ENCODE results near the gene AKR1C2.
"Not testable (repeated sequence)": the region's sequence is repeated elsewhere in the genome, so short reads cannot be mapped to it uniquely, and the experiment has no call there.

AKR1C2 gene

DNA sequence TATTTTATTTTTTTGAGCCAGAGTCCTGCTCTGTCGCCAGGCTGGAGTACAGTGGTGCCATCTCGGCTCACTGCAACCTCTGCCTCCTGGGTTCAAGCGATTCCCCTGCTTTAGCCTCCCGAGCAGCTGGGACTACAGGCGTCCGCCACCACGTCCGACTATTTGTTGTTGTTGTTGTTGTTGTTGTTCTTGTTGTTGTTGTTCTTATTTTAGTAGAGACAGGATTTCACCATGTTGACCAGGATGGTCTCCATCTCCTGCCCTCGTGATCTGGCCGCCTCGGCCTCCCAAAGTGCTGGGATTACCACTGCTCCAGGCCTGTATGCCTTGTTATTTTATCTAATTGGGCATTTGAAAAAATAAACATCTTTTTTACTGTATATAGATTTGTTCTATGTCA lies 42.1 kb downstream of the AKR1C2 start:
- in situ Hi-C loops (cut with MboI; ENCODE audit: low sequenced_read_pairs), result not testable (repeated sequence)

GRCh38 chr10:4956955-4957645 lies 46.6 kb downstream of the AKR1C2 start:
- in situ Hi-C loops (cut with MboI; ENCODE audit: low sequenced_read_pairs), result not testable (repeated sequence)

DNA sequence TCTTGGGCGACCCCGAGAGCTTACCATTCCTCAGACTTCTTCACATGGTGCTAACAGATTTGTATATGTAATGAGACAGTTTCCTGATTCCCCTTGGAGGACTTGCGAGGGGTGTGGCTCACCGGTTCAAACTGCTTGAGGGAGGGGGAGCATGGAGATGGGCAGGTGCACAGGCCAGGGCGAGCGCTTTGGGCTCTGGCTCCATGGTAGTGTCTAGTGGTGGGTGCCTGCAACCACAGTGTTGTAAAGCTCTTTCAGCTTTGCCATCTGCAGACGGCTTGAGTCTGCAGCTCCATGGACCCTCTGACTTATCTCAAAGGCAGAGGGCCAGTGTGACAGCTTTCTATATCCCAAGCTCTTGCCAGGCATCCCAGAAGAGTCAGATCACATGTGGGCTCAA lies 47.6 kb downstream of the AKR1C2 start:
- in situ Hi-C loops (cut with MboI; ENCODE audit: low sequenced_read_pairs), result not testable (repeated sequence)

GRCh38 chr10:4953405-4953804 lies 50.3 kb downstream of the AKR1C2 start:
- in situ Hi-C loops (cut with MboI; ENCODE audit: low sequenced_read_pairs), result no loop called here

DNA sequence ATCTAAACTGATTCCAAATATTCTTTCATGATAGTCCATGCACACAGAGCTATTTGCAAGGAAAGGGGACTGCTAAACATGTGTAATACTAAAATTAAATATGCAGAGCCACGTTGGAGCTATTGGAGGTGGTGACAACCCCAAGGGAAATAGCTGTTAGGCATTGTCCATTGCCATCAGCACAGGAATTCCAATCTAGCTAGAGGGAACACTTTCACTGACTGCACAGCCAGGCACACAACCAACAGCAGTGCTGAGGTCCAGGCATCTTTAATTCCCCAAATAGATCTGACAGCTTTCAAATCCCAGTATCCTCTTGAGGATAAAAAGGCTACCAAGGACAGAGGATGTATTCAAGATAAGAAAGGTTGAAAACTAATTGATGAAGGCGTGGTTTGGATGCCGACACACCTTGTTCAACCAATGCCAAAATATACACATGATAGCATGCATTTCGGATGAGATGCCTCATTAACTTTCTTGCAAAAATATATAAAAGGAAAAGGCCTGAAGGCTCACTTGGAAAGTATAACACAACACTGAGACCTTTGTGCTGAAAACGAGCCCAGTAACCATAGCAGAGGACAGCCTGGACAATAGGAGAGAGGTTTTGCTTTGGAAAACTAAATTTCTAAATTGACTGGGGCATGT lies 52.0 kb downstream of the AKR1C2 start:
- in situ Hi-C loops (cut with MboI; ENCODE audit: low sequenced_read_pairs), result not testable (repeated sequence)

DNA sequence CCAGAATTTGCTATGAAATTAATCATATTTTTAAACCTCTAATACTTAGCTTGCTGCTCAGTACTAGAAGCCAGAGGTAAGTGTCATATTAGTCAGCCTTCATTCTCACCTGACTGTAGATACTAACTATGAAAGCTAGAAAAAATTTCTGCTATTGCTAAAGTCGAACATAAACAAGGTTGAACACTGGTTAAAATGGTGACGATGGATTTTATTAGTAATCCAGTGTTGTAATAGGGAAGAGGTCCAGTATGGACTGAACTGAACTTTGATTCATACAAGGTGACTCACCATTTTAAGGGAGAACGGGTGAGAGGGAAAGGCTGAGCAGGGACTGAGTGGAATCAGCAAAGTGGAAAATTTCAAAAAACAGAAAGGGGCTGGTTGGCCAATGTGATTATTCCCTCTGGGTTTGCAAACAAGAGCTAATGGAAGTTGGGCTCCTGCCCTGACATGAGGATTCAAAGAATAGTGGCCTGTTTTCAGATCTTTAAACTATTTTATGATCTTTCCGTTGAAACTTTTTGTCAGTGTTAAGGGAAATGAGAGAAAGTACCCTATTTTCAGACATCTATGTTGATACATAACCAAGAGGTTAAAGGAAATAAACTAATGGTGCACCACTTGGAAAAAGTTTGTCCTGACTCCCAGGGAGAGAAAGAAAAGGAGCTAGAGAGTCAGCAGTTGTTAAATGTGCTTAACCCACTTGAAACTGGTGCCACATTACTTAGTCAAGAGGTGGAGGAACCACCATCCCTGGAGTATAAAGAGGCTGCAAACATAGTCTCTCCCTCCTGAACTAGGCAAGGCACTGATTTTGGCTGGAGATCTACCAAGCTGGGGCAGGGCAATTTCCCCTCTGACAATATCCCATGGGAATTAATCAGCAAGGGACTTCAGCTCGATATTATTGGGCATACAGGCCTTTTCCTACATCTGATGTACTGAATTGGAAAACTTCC lies 55.7 kb downstream of the AKR1C2 start:
- in situ Hi-C loops (cut with MboI; ENCODE audit: low sequenced_read_pairs), result no loop called here

DNA sequence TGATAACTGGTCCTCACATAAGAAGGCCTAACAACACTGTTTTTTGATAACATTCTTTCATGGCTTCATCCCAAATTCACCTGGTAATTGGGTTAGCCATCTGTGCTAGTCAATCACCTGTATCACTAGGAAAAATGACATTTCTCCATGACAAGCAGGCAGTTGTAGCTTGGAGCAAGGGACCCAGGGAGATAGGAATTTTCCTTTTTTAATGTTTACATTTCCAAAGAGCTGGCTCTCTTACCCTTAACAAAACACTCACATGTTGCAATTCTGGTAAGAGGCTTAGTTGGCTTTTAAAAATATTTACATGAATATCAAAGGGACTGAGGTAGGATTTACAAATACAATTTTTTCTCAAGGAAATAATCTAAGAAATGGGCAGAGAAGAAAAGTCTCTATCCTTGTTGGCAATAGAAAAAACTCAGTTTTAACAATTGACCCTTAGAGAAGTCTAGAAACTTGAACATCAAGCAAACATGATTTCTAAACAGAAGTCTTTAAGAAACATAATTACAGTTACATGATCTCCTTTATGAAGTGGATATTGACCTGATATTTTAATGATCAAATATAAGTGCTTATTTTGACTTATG lies 56.5 kb downstream of the AKR1C2 start:
- in situ Hi-C loops (cut with MboI; ENCODE audit: low sequenced_read_pairs), result no loop called here

- in situ Hi-C loops (cut with MboI; ENCODE audit: low sequenced_read_pairs), result no loop called here
Measured at GRCh38 chr10:4945766-4946717, 57.6 kb downstream of the AKR1C2 start.

- in situ Hi-C loops (cut with MboI; ENCODE audit: low sequenced_read_pairs), result no loop called here
Measured at GRCh38 chr10:4944841-4945240, 58.8 kb downstream of the AKR1C2 start.

DNA sequence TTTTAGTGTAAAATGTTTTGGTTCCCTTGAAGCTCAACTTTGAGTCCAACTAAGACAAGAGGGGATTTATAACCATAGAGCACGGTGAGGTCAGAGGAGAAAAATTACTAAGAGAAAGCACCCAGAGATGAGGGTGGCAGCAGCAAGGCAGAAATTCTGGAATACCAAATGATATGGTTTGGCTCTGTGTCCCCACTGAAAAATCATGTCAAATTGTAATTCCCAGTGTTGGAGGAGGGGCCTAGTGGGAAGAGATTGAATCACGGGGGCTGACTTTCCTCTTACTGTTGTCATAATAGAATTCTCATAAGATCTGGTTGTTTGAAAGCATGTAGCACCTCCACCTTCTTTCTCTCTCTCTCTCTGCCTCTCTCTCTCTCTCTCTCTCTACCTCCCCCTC lies 59.8 kb downstream of the AKR1C2 start:
- in situ Hi-C loops (cut with MboI; ENCODE audit: low sequenced_read_pairs), result no loop called here

- in situ Hi-C loops (cut with MboI; ENCODE audit: low sequenced_read_pairs), result not testable (repeated sequence)
Measured at GRCh38 chr10:4943416-4943815, 60.2 kb downstream of the AKR1C2 start.

- in situ Hi-C loops (cut with MboI; ENCODE audit: low sequenced_read_pairs), result not testable (repeated sequence)
Measured at GRCh38 chr10:4942931-4943330, 60.7 kb downstream of the AKR1C2 start.

DNA sequence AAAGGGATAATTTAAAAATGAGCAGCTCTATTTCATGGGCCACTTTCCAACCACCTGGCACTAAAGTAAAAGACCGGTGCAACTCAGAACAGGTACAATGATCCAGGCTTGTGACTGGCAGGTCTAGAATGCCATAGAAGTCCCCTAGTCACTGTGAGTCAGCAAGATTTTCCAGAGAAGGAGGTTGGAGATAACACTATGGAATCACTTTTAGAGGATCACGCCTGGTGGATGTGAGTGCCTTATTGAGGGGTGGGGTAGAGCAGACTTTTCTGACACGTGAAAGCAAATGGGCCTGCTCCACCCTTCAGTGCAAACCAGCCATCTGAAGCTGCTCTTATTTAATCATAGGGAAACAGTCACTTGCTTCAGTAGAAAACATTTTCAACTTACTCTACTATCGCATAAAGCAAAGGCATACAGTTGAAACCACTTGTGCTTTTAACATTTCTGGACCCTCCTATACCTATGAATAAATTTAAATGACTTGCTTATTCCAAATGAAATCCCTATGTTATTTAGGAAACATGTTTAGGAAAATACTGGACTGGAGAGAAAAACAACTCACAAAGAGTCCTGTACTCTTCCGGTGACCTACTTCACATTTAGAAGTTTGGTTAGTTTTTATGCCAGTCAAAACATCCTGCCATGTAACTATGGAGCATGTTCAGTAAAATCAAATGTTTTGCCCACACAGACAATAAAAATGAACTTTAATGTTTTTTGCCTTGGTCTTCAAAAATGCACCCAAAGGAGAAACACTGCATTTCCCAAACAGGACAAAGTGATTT lies 61.9 kb downstream of the AKR1C2 start:
- in situ Hi-C loops (cut with MboI; ENCODE audit: low sequenced_read_pairs), result no loop called here

- in situ Hi-C loops (cut with MboI; ENCODE audit: low sequenced_read_pairs), result not testable (repeated sequence)
Measured at GRCh38 chr10:4940909-4941308, 62.7 kb downstream of the AKR1C2 start.

GRCh38 chr10:4940073-4940428 lies 63.6 kb downstream of the AKR1C2 start:
- in situ Hi-C loops (cut with MboI; ENCODE audit: low sequenced_read_pairs), result not testable (repeated sequence)

DNA sequence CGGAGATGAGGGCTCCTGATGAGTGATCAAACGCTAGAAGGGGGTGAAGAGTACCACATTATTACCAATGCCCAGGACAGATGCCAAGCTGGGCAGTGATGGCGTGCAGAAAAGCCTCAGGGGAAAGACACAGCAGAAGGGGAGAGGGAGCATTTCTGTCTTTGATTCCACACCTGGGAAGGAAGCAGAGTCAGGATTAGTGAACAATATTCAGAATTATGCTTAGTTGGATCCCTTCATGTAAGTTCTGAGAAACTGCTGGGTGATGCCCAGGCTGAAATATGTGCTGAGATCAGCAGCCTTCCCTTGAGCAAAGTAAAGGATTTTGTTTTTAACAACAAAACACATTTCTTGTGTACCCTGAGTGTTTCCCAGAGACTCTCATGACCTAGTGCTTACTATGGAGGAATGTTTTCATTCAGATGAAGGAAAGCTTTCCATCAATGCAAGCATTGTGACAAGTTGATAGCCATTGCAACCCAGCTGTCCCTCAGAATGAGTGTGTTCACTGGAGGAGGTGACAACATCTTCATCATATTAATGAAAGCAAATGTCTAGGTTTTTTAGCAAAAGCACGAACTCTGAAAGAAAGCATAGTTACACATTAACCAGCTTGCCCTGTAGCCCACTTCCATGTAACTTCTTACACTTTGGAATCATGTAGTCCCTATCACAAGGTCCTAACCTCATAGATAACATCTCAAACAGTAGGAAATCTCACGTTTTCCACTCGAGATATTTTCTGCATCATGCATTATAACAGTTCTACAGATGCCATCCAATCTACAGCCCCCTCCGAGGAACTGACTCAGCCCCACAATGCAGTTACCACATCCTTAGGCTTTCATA lies 64.2 kb downstream of the AKR1C2 start:
- in situ Hi-C loops (cut with MboI; ENCODE audit: low sequenced_read_pairs), result no loop called here
